AG09309 (cell line): ENCODE data around the gene MBNL1.

Experiments used
- DNase-seq: peaks from one replicate; pipeline ENCODE4 v3.0.0-alpha.2; 2010; ENCODE audit warnings: low read depth
- H3K4me3 ChIP-seq: 2 replicates; pipeline ENCODE4 v1.5.1; 2011; ENCODE audit warnings: mild to moderate bottlenecking, low read depth, low read length, moderate library complexity; ENCODE audit not compliant: control insufficient read depth
- TF ChIP-seq, protein P1 (sequence below): IDR thresholded peaks from 2 replicates; pipeline ENCODE4 v1.5.1; 2011; ENCODE audit warnings: mild to moderate bottlenecking, low read depth, low read length, inconsistent platforms; ENCODE audit not compliant: insufficient read depth, control insufficient read depth; ENCODE audit errors: missing control alignments

MBNL1 gene

DNA sequence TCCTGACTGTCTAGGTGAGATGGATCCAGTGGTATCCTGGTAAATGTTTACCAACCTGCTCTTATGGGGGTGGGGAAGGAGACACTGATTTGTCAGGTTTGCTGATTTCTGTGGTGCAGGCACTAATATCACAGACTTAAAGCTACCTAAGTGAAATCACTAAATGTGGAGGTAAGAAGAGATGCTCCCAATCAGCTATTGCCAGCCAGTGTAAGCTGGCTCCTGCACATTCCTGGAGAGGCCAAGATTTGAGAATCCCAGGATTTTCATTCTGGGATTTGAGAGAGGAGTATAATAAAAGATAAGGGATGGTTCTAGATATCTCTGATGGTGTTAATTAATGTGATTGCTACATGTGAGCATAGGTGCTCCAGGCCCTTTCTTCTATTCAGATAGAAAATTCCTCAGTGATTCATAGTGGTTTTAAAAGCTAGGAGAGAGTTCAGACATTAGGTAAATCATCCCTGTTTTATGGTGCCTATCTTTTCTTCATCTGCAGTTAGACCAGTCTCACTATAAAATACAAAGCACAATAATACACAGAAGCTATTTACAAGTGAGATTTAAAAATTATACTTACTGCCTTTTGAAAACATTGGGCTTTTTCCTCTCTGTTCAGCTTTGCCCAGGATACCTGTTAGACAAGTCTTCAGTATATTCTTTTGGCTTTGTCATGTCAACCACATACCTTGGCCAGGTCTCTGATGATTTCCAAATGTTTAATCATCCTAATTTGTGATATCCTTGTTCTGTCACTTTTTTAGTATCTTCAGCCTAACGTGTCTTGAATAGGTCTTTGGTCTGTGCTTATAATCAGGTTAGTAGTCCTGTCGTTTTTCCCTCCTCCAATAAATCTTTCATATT is 90.9 kb downstream of the MBNL1 start:
- no peak overlapping the region for H3K4me3 ChIP-seq
- TF ChIP-seq, protein P1, sequence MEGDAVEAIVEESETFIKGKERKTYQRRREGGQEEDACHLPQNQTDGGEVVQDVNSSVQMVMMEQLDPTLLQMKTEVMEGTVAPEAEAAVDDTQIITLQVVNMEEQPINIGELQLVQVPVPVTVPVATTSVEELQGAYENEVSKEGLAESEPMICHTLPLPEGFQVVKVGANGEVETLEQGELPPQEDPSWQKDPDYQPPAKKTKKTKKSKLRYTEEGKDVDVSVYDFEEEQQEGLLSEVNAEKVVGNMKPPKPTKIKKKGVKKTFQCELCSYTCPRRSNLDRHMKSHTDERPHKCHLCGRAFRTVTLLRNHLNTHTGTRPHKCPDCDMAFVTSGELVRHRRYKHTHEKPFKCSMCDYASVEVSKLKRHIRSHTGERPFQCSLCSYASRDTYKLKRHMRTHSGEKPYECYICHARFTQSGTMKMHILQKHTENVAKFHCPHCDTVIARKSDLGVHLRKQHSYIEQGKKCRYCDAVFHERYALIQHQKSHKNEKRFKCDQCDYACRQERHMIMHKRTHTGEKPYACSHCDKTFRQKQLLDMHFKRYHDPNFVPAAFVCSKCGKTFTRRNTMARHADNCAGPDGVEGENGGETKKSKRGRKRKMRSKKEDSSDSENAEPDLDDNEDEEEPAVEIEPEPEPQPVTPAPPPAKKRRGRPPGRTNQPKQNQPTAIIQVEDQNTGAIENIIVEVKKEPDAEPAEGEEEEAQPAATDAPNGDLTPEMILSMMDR, result no peak
- DNase-seq, result no peak

DNA sequence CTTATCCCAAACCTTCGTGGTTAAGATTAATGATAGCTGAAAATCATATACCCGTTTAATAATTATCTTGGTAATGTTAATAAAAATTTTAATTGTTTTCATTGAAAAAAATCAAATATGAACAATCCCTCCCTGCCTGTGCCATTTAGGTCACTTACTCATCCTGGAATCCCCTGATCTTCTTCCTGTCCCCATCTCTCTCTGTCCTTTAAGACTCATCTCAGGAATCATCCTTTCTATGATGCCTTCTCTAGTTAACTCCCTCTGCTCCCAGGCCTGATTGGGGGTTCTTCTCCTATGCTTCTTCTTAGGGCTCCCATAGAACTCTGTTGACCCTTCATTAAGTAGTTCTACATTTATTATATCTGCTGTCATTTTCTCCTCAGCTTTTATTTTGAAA is 91.6 kb downstream of the MBNL1 start:
- no peak overlapping the region for H3K4me3 ChIP-seq
- TF ChIP-seq, protein P1, result no peak

DNA sequence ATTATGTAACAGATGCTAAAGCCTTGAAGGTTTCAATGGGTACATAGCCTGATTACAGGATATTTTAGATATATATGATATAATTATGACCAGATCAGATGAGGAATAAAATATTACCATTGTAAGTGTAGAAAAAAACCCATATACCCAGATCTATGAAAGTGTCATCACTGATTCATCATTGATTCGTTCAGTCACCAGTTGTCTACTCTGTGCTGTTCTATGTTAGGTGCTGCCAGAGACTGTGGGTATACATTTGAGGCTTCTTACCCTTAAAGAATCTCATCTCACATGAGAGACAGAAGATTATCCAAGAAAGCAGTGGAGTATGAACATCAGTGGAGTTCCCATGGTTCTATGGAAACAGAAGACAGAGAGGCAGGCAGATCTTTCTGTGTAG is 92.2 kb downstream of the MBNL1 start:
- DNase-seq, result no peak
- no peak overlapping the region for H3K4me3 ChIP-seq
- TF ChIP-seq, protein P1, result no peak

More for the DNA sequence above, 91.6 kb downstream of the MBNL1 start:
- no peak for DNase-seq

DNA sequence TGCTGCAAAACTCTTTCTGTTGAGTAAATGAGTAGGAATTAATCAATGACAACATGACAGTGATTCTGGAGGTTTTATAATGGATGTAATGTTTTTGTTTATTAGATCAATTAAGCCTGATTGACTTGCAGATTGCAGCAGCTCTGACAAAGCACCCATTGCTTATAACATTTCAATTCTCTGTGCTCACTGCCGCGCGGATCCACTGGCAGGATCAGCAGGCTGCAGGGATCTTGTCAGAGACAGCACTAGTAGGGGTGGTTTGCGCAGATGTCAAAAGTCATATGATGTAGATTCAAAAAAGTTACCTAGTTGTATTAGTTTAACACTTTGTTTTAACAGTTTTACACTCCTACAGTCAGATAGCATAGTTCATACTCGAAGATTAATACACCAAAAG is 93.4 kb downstream of the MBNL1 start:
- TF ChIP-seq, protein P1, result no peak
- H3K4me3 ChIP-seq, result no peak overlapping the region
- DNase-seq, result no peak

DNA sequence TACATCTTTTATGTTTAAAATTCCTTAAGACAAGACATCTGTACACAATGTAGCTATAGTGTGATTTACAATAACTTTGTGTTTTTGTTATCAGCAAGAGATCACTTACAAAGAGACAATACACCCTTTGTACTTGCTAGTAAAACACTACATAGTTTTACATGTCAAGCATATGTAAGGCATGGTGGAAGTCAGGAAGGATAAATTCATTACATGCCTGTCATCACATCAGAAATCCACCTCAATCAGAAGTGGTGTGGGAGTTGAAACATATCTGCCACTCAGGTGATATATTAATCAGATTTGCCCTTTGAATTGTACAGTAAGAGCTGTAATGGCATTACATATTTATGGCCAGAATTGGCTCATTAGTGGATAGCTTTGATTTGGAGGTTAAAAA is 95.5 kb downstream of the MBNL1 start:
- no peak overlapping the region for H3K4me3 ChIP-seq
- TF ChIP-seq, protein P1, result no peak
- DNase-seq, result no peak

DNA sequence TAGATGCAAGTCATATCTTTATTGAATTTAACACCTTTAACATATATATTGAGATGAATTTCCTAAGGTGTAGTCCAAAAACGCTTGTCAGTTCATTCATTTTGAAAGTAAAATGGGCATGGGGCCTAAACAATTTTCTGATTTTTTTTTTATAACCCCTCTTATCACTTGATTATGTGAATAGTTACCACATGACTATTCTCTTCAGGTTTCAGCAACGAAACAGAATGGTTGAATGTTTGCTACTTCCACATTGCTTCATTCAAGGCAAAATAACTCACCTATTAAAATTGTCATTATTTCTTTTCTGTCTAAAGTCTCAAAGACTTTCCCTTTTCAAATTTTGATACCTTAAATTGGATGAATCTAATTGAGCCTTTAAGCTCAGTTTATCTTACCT is 96.4 kb downstream of the MBNL1 start:
- H3K4me3 ChIP-seq, result no peak overlapping the region
- no peak for DNase-seq
- TF ChIP-seq, protein P1, result no peak
